ENCODE measurements around the gene FBL.
"Not testable (repeated sequence)": the region's sequence is repeated elsewhere in the genome, so short reads cannot be mapped to it uniquely, and the experiment has no call there.

FBL gene

GRCh38 chr19:39824143-39825092, 21.8 kb downstream of the FBL start:
- peak; percentile 87 for DNase-seq (ENCODE audit: low read depth)

GRCh38 chr19:39823686-39824085, 22.5 kb downstream of the FBL start:
- no peak for DNase-seq (ENCODE audit: low read depth)

DNA sequence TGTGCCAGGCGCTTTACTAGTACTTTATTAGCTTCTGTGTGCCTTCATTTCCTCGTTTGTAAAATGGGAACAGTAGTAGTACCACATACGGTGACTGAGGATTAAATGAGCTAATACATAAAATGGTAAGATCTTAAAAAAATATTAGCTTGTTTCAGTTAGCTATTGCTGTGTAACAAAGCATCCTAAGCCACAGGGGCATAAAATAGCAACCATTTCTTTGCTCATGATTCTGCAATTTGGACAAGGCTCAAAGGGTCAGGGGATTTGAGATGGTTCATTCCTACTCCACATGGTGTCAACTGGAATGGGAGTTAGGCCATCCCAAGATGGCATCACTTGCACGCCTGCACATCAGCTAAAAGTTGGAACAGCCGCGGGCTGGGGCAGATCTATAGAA, 25.5 kb downstream of the FBL start:
- DNase-seq (ENCODE audit: low read depth) = no peak

DNA sequence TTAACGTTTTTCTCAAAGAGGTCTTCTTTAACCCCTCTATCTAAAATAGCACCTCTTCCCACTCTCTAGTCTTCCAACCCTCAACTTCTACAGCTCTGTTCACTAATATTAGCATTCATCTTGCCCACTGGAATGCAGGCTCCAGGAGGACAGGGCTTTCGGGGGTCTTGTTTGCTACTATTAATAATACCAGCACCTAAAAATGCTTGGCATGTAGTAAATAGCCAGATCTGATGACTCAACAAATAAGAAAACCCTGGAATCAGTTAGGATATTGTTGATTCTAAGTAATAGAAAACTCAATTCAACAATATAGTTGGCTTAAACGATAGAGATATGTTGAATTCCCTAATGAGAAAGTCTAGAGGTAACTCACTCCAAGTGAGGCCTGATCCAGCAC, 26.4 kb downstream of the FBL start:
- DNase-seq (ENCODE audit: low read depth) = no peak

DNA sequence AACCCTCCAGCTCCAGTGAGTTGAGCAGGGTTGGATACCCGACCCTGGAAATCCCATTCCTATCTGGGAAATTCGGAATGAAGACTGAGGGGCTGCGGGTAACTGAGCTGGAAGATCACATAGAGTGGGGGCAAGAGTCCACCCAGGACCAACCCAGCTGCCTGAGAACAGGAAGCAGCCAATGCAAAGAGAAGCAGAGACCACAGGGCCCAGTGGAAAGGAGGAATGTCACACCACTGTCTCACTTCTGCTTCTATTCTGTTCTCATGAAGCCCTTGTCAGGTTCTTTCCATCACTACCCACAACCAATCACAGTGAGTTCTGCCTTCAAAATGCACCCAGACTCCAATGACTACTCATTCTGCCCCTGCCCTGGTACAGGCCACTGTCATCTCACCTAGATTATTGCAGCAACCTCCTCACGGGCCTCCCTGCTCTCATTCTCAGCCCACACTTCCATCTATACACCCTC, 27.5 kb downstream of the FBL start:
- DNase-seq (ENCODE audit: low read depth) = no peak

DNA sequence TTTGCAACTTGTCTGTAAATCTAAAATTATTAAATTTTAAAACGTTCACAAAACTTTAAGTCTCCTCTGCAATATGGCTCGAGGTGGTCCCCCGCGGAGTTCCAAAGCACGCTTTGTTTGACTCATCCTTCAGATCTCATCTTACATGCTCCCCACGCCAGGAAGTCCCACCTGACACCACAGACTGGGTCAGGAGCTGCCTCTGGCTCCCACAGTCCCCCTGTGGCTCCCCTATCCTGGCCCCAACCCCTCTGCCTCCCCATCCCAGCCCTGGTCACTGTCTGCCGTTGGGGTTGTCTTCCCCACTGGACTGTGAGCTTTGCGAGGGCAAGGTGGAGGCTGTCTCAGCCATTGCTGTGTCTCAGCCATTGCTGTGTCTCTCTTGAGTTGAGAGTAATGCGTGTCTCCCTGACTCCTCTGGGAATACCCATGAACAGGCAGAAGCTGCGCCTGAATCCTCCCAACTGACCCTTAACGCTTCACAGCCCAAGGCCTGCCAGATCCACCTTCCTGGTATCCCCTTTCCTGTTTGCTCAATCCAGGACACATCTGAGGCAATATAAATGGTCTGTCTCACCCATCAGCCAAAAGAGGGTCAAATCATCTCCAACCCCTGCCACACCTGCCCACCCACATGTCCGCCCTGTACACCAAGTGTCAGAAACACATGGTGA, 28.2 kb downstream of the FBL start:
- DNase-seq (ENCODE audit: low read depth) = no peak

DNA sequence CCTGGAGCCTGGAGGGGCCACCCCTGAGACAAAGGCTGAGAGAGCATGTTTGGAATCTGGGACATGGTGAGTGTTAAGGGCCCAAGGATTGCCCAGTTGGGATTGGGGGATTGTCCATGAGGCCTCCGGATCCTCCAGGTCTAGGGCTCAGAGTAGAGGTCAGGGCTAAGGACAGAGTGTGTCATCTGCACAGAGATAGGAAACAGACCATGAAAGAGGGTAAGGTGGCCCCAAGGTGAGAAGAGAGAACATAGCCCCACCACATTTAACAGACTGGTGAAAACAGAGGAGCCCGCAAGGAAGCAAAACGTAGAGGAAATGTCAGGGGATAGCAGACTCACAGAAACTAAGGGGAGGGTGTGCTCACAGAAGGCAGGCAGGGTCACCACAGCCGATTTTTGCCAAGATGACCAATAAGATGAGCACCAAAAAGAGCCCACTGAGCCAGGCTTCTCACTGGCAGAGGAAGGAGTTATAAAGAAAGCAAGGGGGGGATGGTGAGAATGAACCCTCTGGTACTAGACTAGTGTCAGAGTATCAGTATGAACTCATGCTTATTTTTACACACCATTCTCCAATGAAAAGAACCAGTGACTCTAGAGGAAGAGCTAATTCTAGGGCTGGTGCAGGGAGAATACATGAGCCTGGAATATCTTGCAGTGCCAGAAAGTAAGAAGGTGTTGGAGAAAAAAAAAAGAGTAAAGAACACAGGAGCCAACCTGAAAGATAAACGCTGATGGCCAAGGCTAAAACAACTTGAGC, 29.7 kb downstream of the FBL start:
- DNase-seq (ENCODE audit: low read depth) = no peak

DNA sequence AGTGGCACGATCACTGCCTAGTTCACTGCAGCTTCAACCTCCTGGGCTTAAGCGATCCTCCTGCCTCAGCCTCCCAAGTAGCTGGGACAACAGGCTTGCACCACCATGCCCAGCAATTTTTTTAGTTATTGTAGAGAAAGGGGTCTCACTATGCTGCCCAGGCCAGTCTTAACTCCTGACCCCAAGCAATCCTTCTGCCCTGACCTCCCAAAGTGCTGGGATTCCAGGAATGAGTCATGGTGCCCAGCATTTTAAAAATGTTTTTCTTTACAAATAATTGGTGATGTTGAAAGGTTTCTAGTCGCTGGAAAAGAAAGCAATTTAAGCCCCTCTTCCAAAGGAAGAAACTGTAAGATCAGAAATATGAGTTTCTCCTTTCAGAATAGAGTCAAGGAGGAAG, 31.6 kb downstream of the FBL start:
- DNase-seq (ENCODE audit: low read depth) = no peak

GRCh38 chr19:39814111-39814510, 32.1 kb downstream of the FBL start:
- not testable (repeated sequence) for DNase-seq (ENCODE audit: low read depth)

- DNase-seq (ENCODE audit: low read depth) = no peak
Measured at GRCh38 chr19:39813264-39813993, 32.8 kb downstream of the FBL start.

DNA sequence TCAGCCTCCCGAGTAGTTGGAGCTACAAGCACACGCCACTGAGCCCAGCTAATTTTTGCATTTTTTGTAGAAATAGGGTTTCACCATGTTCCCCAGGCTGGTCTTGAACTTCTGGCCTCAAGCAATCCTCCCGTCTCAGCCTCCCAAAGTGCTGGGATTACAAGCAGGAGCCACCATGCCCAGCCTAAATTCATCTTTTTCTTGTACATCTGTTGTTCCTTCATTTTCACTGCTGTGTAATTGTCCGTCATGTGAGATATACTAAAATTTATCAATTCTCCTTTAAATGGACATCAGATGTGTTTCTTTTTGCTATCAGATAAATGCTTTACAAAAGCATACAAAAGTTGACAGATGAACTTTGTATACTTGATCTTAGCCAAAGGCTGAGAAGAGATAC, 35.1 kb downstream of the FBL start:
- DNase-seq (ENCODE audit: low read depth) = no peak

GRCh38 chr19:39810424-39810823, 35.8 kb downstream of the FBL start:
- no peak for DNase-seq (ENCODE audit: low read depth)

DNA sequence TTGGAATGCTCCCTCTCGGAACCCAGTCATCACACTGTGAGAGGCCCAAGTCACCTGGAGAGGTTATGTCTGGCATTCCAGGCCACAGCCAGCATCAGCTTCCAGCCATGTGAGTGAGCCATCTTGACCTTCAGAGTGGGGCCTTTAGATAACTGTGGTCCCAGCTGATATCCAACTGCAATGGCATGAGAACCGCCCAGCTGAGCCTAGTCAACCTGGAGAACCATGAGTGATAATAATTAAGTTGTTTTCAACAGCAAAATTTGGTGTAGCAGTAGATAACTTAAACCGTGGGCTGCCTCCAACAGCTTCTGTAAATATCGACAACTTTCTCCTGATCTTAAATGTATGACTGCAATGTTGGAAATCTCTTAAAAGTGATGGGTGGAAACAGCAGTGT, 36.8 kb downstream of the FBL start:
- DNase-seq (ENCODE audit: low read depth) = no peak

GRCh38 chr19:39808688-39809087, 37.5 kb downstream of the FBL start:
- not testable (repeated sequence) for DNase-seq (ENCODE audit: low read depth)

- no peak for DNase-seq (ENCODE audit: low read depth)
Measured at GRCh38 chr19:39807846-39808364, 38.3 kb downstream of the FBL start.

DNA sequence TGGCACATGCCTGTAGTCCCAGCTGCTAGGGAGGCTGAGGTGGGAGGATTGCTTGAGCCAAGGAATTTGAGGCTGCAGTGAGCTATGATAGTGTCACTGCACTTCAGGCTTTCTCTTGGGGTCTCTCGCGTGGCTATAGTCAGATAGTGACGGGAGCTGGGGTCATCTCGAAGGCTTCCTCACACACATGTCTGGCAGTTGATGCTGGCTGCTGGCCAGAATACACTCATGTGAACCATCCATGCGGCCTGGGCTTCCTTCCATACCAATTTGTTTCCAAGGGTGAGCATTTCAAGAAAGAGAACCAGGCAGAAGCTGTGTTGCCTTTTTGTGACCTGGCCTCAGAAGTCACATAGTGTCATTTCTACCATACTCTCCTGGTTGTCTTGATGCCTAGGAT, 41.1 kb downstream of the FBL start:
- no peak for DNase-seq (ENCODE audit: low read depth)

DNA sequence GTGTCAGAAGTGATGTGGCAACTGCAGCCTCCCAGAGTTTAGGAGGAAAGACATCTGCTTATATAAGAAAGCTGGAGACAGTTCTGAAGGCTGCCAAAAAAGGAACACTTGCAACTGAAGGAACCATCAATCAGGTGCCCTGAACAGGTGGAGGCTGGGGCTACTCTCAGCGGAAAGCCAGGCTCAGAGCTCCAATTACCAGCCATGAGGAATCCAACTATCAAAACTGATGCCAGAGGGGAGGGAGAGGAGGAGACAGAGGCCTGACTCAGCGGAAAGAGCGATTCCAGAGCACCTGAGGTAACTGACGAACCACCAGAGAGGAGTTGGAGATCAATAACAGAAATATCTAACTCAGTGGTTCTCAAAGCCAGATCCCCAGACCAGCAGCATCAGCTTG, 43.2 kb downstream of the FBL start:
- no peak for DNase-seq (ENCODE audit: low read depth)

GRCh38 chr19:39797083-39797482, 49.1 kb downstream of the FBL start:
- DNase-seq (ENCODE audit: low read depth) = no peak

DNA sequence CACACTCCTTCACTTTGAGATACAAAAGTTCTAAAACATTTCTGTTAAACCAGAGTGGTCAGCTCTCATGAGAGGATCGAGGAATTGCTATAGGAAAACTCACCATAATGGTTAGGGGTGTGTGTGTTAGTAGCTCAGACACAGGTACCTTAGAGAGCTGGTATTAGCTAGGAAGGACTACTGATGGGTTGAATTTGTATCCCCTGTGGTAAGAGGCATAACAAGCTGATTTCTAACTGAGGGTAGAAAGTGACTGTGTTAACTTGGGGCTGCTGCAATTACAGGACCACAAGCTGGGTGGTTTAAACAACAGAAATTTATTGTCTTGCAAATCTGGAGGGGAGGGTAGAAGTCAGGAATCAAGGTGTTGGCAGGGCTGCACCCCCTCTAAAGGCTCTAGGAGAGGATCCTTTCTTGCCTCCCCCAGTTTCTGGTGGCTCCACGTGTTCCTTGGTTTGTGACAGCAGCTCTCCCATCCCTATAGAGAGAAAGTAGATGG, 50.1 kb downstream of the FBL start:
- DNase-seq (ENCODE audit: low read depth) = no peak

DNA sequence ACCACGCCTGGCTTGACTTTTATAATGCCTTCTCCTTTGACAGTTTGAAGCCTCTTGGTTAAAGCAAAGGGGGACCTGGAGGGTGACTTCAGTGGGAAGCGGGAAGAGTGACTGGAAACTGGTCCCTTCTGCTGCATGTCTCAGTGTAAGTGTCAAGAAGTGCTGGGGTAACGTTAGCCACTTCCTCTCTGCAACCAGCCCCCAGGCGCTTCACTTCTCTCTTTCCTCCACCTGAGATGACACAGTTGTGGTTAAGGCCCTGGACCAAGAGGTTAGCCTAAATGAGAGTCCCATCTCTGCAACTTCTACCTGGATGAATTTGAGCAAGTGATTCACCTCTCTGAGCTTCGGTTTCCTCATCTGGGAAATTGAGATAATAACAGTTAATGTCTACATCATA, 51.2 kb downstream of the FBL start:
- DNase-seq (ENCODE audit: low read depth) = no peak

GRCh38 chr19:39792999-39793546, 53.1 kb downstream of the FBL start:
- peak; percentile 25 for DNase-seq (ENCODE audit: low read depth)

Measured in T-helper 22 cell (primary cell).